ENCODE measurements around the gene PAGR1.

The PAGR1 gene

GRCh38 chr16:29842732-29843346 is 26.9 kb downstream of the PAGR1 start:
- H3K36me3 ChIP-seq (ENCODE audit: control insufficient read depth in 2 of 2, insufficient read depth in 2 of 2, low read length in 2 of 2) = peaks cover 28 to 53% of the 10 kb centered on the region in 2 donors
- H3K4me3 ChIP-seq (ENCODE audit: low read length in 2 of 2) = no peak overlapping the region
- no peak overlapping the region for H3K9ac ChIP-seq (ENCODE audit: low read length in 2 of 2)
- peaks cover 8% of the 10 kb centered on the region for H3K4me1 ChIP-seq (ENCODE audit: control insufficient read depth, insufficient read depth, low read length)
- no peaks in the 10 kb centered on the region for H3K9me3 ChIP-seq (ENCODE audit: control insufficient read depth in 2 of 2, low read length in 2 of 2)
- H3K27ac ChIP-seq (ENCODE audit: low read length) = no peak overlapping the region
- H3K27me3 ChIP-seq (ENCODE audit: control insufficient read depth in 1 of 2, insufficient read depth in 2 of 2, low read length in 2 of 2) = no peaks in the 10 kb centered on the region

DNA sequence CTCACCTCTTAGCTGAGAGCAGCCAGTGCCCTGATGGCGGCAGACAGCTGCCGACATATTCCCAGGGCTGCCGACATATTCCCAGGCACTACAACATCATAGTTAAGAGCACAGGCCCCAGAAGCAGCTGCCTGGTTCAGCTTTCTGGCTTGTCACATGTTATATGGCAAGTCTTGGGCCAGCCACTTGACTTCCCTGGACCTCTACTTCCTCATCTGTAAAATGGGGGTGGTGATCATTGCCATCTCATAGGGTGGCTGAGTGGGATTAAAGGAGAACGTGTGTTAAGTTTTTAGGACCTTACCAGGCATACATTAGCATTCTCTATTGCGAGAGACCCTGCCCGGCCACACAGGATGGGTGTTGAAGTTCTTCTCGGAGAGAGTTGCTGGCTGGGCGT is 28.0 kb downstream of the PAGR1 start:
- Histone ChIP-seq H3K9ac (ENCODE audit: low read length in 2 of 2) (no peak overlapping the region), H3K4me1 (ENCODE audit: control insufficient read depth, insufficient read depth, low read length) (peaks cover 11% of the 10 kb centered on the region), H3K4me3 (ENCODE audit: low read length in 2 of 2) (no peak overlapping the region), H3K36me3 (ENCODE audit: control insufficient read depth in 2 of 2, insufficient read depth in 2 of 2, low read length in 2 of 2) (peaks cover 27 to 51% of the 10 kb centered on the region in 2 donors), H3K27ac (ENCODE audit: low read length) (no peak overlapping the region), H3K9me3 (ENCODE audit: control insufficient read depth in 2 of 2, low read length in 2 of 2) (no peaks in the 10 kb centered on the region), H3K27me3 (ENCODE audit: control insufficient read depth in 1 of 2, insufficient read depth in 2 of 2, low read length in 2 of 2) (no peaks in the 10 kb centered on the region)

GRCh38 chr16:29844575-29845331 is 28.8 kb downstream of the PAGR1 start:
- Histone ChIP-seq H3K4me1 (ENCODE audit: control insufficient read depth, insufficient read depth, low read length) (peaks cover 15% of the 10 kb centered on the region), H3K36me3 (ENCODE audit: control insufficient read depth in 2 of 2, insufficient read depth in 2 of 2, low read length in 2 of 2) (peaks cover 27 to 47% of the 10 kb centered on the region in 2 donors), H3K27ac (ENCODE audit: low read length) (no peak overlapping the region)

GRCh38 chr16:29845656-29846055 is 29.7 kb downstream of the PAGR1 start:
- Histone ChIP-seq H3K4me1 (ENCODE audit: control insufficient read depth, insufficient read depth, low read length) (peaks cover 15% of the 10 kb centered on the region), H3K4me3 (ENCODE audit: low read length in 2 of 2) (no peak overlapping the region), H3K36me3 (ENCODE audit: control insufficient read depth in 2 of 2, insufficient read depth in 2 of 2, low read length in 2 of 2) (peaks cover 27 to 44% of the 10 kb centered on the region in 2 donors), H3K9me3 (ENCODE audit: control insufficient read depth in 2 of 2, low read length in 2 of 2) (no peaks in the 10 kb centered on the region), H3K27me3 (ENCODE audit: control insufficient read depth in 1 of 2, insufficient read depth in 2 of 2, low read length in 2 of 2) (no peaks in the 10 kb centered on the region), H3K9ac (ENCODE audit: low read length in 2 of 2) (no peak overlapping the region), H3K27ac (ENCODE audit: low read length) (no peak overlapping the region)

More at GRCh38 chr16:29844575-29845331, 28.8 kb downstream of the PAGR1 start:
- H3K27me3 ChIP-seq (ENCODE audit: control insufficient read depth in 1 of 2, insufficient read depth in 2 of 2, low read length in 2 of 2) = no peaks in the 10 kb centered on the region
- no peaks in the 10 kb centered on the region for H3K9me3 ChIP-seq (ENCODE audit: control insufficient read depth in 2 of 2, low read length in 2 of 2)
- H3K9ac ChIP-seq (ENCODE audit: low read length in 2 of 2) = no peak overlapping the region
- H3K4me3 ChIP-seq (ENCODE audit: low read length in 2 of 2) = no peak overlapping the region

- no peaks in the 10 kb centered on the region for H3K9me3 ChIP-seq (ENCODE audit: control insufficient read depth in 2 of 2, low read length in 2 of 2)
- H3K27me3 ChIP-seq (ENCODE audit: control insufficient read depth in 1 of 2, insufficient read depth in 2 of 2, low read length in 2 of 2) = no peaks in the 10 kb centered on the region
- H3K27ac ChIP-seq (ENCODE audit: low read length) = no peak overlapping the region
- no peak overlapping the region for H3K9ac ChIP-seq (ENCODE audit: low read length in 2 of 2)
- H3K4me1 ChIP-seq (ENCODE audit: control insufficient read depth, insufficient read depth, low read length) = peaks cover 15% of the 10 kb centered on the region
- H3K36me3 ChIP-seq (ENCODE audit: control insufficient read depth in 2 of 2, insufficient read depth in 2 of 2, low read length in 2 of 2) = peaks cover 15 to 30% of the 10 kb centered on the region in 2 donors
- H3K4me3 ChIP-seq (ENCODE audit: low read length in 2 of 2) = no peak overlapping the region
Measured at GRCh38 chr16:29848420-29849297, 32.7 kb downstream of the PAGR1 start.

- no peak overlapping the region for H3K4me3 ChIP-seq (ENCODE audit: low read length in 2 of 2)
- no peaks in the 10 kb centered on the region for H3K27me3 ChIP-seq (ENCODE audit: control insufficient read depth in 1 of 2, insufficient read depth in 2 of 2, low read length in 2 of 2)
- peaks cover 15% of the 10 kb centered on the region for H3K4me1 ChIP-seq (ENCODE audit: control insufficient read depth, insufficient read depth, low read length)
- peak overlapping the region; percentile 49 for H3K27ac ChIP-seq (ENCODE audit: low read length)
- no peaks in the 10 kb centered on the region for H3K9me3 ChIP-seq (ENCODE audit: control insufficient read depth in 2 of 2, low read length in 2 of 2)
- H3K9ac ChIP-seq (ENCODE audit: low read length in 2 of 2) = peak overlapping the region in 1 of 2 donors; percentile 42
- peaks cover 13 to 29% of the 10 kb centered on the region in 2 donors for H3K36me3 ChIP-seq (ENCODE audit: control insufficient read depth in 2 of 2, insufficient read depth in 2 of 2, low read length in 2 of 2)
Measured at GRCh38 chr16:29849505-29849904, 33.6 kb downstream of the PAGR1 start.

DNA sequence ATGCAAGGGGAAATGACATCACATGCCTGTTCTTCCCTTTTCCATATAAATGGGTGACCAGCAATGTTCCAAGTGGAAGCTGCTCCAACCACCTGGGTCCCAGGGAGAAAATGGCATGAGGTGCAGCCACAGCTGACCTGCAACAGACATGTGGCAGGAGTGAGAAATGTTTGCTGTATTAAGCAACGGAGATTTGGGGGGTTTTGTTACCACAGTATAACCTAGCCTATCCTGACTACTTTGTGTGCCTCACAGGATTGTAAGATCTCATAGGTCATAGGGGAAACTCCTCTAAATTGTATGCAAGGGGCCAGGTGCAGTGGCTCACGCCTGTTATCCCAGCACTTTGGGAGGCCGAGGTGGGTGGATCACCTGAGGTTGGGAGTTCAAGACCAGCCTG is 35.0 kb downstream of the PAGR1 start:
- no peaks in the 10 kb centered on the region for H3K27me3 ChIP-seq (ENCODE audit: control insufficient read depth in 1 of 2, insufficient read depth in 2 of 2, low read length in 2 of 2)
- H3K9me3 ChIP-seq (ENCODE audit: control insufficient read depth in 2 of 2, low read length in 2 of 2) = no peaks in the 10 kb centered on the region
- no peak overlapping the region for H3K4me3 ChIP-seq (ENCODE audit: low read length in 2 of 2)
- no peak overlapping the region for H3K27ac ChIP-seq (ENCODE audit: low read length)
- H3K4me1 ChIP-seq (ENCODE audit: control insufficient read depth, insufficient read depth, low read length) = peaks cover 7% of the 10 kb centered on the region
- peaks cover 9 to 18% of the 10 kb centered on the region in 2 donors for H3K36me3 ChIP-seq (ENCODE audit: control insufficient read depth in 2 of 2, insufficient read depth in 2 of 2, low read length in 2 of 2)
- H3K9ac ChIP-seq (ENCODE audit: low read length in 2 of 2) = no peak overlapping the region

DNA sequence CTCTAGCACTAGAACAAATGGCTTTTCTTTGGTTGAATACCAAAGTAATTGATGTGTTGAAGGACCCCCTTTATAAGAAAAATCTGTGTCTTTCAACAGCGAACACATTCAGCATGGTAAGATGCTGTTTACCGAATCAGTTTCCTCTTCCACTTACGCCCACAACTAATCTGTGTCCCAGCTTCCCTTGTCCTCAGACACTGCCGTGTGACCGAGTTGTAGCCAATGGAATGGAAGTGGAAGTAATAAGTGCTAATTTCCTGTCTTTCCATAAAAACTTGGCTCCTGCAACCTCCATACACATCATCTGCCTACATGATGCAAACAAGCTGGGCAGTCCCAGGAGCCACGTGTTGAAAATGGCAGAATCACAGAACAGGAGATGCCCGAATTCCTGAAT is 36.7 kb downstream of the PAGR1 start:
- Histone ChIP-seq H3K36me3 (ENCODE audit: control insufficient read depth in 2 of 2, insufficient read depth in 2 of 2, low read length in 2 of 2) (peaks cover 0 to 5% of the 10 kb centered on the region in 2 donors), H3K27me3 (ENCODE audit: control insufficient read depth in 1 of 2, insufficient read depth in 2 of 2, low read length in 2 of 2) (no peaks in the 10 kb centered on the region), H3K4me1 (ENCODE audit: control insufficient read depth, insufficient read depth, low read length) (peaks cover 12% of the 10 kb centered on the region), H3K9ac (ENCODE audit: low read length in 2 of 2) (no peak overlapping the region), H3K9me3 (ENCODE audit: control insufficient read depth in 2 of 2, low read length in 2 of 2) (no peaks in the 10 kb centered on the region), H3K4me3 (ENCODE audit: low read length in 2 of 2) (no peak overlapping the region), H3K27ac (ENCODE audit: low read length) (no peak overlapping the region)

- Histone ChIP-seq H3K36me3 (ENCODE audit: control insufficient read depth in 2 of 2, insufficient read depth in 2 of 2, low read length in 2 of 2) (peaks cover 4 to 14% of the 10 kb centered on the region in 2 donors), H3K27ac (ENCODE audit: low read length) (no peak overlapping the region), H3K9me3 (ENCODE audit: control insufficient read depth in 2 of 2, low read length in 2 of 2) (no peaks in the 10 kb centered on the region), H3K4me1 (ENCODE audit: control insufficient read depth, insufficient read depth, low read length) (peaks cover 5% of the 10 kb centered on the region), H3K9ac (ENCODE audit: low read length in 2 of 2) (no peak overlapping the region), H3K27me3 (ENCODE audit: control insufficient read depth in 1 of 2, insufficient read depth in 2 of 2, low read length in 2 of 2) (no peaks in the 10 kb centered on the region), H3K4me3 (ENCODE audit: low read length in 2 of 2) (no peak overlapping the region)
Measured at GRCh38 chr16:29854520-29855100, 38.7 kb downstream of the PAGR1 start.

- Histone ChIP-seq H3K9me3 (ENCODE audit: control insufficient read depth in 2 of 2, low read length in 2 of 2) (no peaks in the 10 kb centered on the region), H3K9ac (ENCODE audit: low read length in 2 of 2) (no peak overlapping the region), H3K36me3 (ENCODE audit: control insufficient read depth in 2 of 2, insufficient read depth in 2 of 2, low read length in 2 of 2) (peaks cover 13 to 22% of the 10 kb centered on the region in 2 donors), H3K27ac (ENCODE audit: low read length) (no peak overlapping the region), H3K4me1 (ENCODE audit: control insufficient read depth, insufficient read depth, low read length) (peaks cover 17% of the 10 kb centered on the region), H3K4me3 (ENCODE audit: low read length in 2 of 2) (no peak overlapping the region), H3K27me3 (ENCODE audit: control insufficient read depth in 1 of 2, insufficient read depth in 2 of 2, low read length in 2 of 2) (no peaks in the 10 kb centered on the region)
Measured at GRCh38 chr16:29857133-29857760, 41.3 kb downstream of the PAGR1 start.

All from stomach smooth muscle (tissue), 2 donors.